Epithelial cell of esophagus (primary cell): ENCODE results near the gene NUDT22.

ENCODE experiments used
- DNase-seq: peaks from one replicate; pipeline ENCODE4 v3.0.0; 2010; ENCODE audit warnings: low read depth
- H3K4me3 ChIP-seq: 2 replicates; pipeline ENCODE4 v1.5.1; 2011; ENCODE audit warnings: mild to moderate bottlenecking, low read length, control low read depth
- CTCF ChIP-seq: IDR thresholded peaks from 2 replicates; pipeline ENCODE4 v1.5.1; 2011; ENCODE audit warnings: low read depth, mild to moderate bottlenecking, low read length, control low read depth, inconsistent platforms; ENCODE audit not compliant: insufficient read depth; ENCODE audit errors: missing control alignments

The NUDT22 gene

GRCh38 chr11:64248578-64248977 is 22.5 kb downstream of the NUDT22 start:
- no peak for DNase-seq
- no peak overlapping the region for H3K4me3 ChIP-seq
- no peak for TF ChIP-seq CTCF

DNA sequence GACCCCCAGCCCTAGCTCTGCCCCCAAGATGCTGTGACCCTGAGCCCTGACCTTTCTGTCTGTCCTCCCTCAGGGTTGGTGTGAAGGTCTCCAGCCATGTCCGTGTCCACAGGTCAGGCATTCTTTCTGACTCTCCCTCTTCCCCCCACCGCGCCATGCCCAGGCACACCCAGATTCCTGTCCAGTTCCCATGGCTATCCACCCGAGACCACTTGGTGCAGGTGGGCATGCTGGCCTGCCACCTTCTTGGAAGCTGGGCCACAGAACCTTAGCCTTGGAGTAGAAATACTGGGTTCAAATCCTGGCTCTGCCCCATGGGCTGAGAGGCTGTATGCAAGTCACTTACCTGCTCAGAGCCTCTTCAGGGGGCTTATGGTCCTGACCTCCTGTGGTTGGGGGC is 23.0 kb downstream of the NUDT22 start:
- no peak overlapping the region for H3K4me3 ChIP-seq
- DNase-seq = no peak
- no peak for TF ChIP-seq CTCF

- TF ChIP-seq CTCF = no peak
- no peak overlapping the region for H3K4me3 ChIP-seq
- no peak for DNase-seq
Observed at GRCh38 chr11:64249563-64250414, 23.7 kb downstream of the NUDT22 start.

DNA sequence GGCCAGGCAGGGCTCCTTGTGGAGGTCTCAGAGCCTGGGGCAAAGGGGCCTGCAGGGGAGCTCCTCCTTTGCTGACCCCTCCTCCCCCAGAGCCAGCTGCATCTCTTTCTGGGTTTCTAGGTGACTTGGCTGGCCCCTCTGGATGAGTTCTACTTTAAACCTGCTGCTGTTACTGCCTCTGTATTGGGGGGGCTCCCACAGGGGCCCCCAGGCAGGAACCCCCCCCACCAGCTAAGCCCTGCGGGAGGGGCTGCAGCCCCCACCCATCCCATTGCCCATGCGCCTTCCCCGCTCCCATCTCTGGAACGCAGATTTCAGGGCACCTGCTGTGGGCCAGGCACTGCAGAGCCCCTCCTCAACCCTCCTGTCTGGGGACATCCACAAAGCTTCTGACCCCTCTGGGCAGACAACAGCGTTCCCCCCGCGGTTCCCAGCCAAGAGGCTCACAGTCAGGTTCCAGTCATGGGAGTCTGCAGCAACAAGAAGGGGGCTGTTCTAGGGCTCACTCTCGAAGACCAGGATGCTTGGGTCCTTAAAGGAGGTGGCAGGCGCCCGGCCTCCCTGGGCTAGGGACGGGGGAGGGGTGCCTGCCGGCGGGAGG is 24.4 kb downstream of the NUDT22 start:
- H3K4me3 ChIP-seq = peak overlapping the region; percentile 62
- no peak for DNase-seq
- TF ChIP-seq CTCF = no peak

- DNase-seq = peak; percentile 56
- peak; percentile 31 for TF ChIP-seq CTCF
- H3K4me3 ChIP-seq = peak within 1 kb of the TSS; percentile 90
Observed at GRCh38 chr11:64251016-64251752, 25.1 kb downstream of the NUDT22 start, which contains the start of gene PLCB3. PLCB3 (plus strand) TSS chr11:64251530; CDS start chr11:64251650, 120 bp downstream.

GRCh38 chr11:64251753-64252002 is 25.6 kb downstream of the NUDT22 start:
- no peak for TF ChIP-seq CTCF
- peak overlapping the region; percentile 90 for H3K4me3 ChIP-seq
- DNase-seq = no peak
